OCI-LY3 (cell line): ENCODE data around the gene DDIT3.
"Not testable (repeated sequence)": the region's sequence is repeated elsewhere in the genome, so short reads cannot be mapped to it uniquely, and the experiment has no call there.

Source experiments
- H2AFZ ChIP-seq: fragments of 200-600, 300-600 bp; shearing (Covaris generic); 2 replicates; pipeline ENCODE4 v1.6.0; 2014; ENCODE audit warnings: antibody characterized with exemption, low read depth, low read length
- H3K27ac ChIP-seq: fragments of 200-600, 300-600 bp; sonication (generic); 2 replicates; pipeline ENCODE4 v1.5.1; 2014; ENCODE audit warnings: mild to moderate bottlenecking, low read length, moderate library complexity, mixed read lengths
- H3K27me3 ChIP-seq: fragments of 200-600, 300-600 bp; sonication (generic); 2 replicates; pipeline ENCODE4 v1.6.1; 2014; ENCODE audit warnings: low read depth, low read length, mixed read lengths
- H3K36me3 ChIP-seq: fragments of 200-600, 300-600 bp; sonication (generic); replicated peaks from 2 replicates; pipeline ENCODE3; 2014; ENCODE audit warnings: low read depth, low read length, mixed read lengths
- H3K4me1 ChIP-seq: fragments of 300-600, 200-600 bp; sonication (generic); 2 replicates; pipeline ENCODE4 v1.6.1; 2014; ENCODE audit warnings: low read length, mixed read lengths
- H3K4me2 ChIP-seq: fragments of 200-600, 300-600 bp; sonication (generic); 2 replicates; pipeline ENCODE4 v1.6.1; 2014; ENCODE audit warnings: low read length, mixed read lengths
- H3K4me3 ChIP-seq: fragments of 300-600, 200-600 bp; sonication (generic); 2 replicates; pipeline ENCODE4 v1.5.1; 2014; ENCODE audit warnings: antibody characterized with exemption, mild to moderate bottlenecking, low read length, moderate library complexity
- H3K79me2 ChIP-seq: fragments of 300-600, 200-600 bp; shearing (Covaris generic); 2 replicates; pipeline ENCODE4 v1.6.1; 2014; ENCODE audit warnings: mild to moderate bottlenecking, low read length, mixed read lengths
- H3K9ac ChIP-seq: fragments of 300-600, 200-600 bp; shearing (Covaris generic); 2 replicates; pipeline ENCODE4 v1.6.0; 2014; ENCODE audit warnings: mild to moderate bottlenecking, low read length, moderate library complexity
- H3K9me3 ChIP-seq: fragments of 200-600, 300-600 bp; shearing (Covaris generic); 2 replicates; pipeline ENCODE4 v1.6.1; 2014; ENCODE audit warnings: low read length, mixed read lengths; ENCODE audit not compliant: insufficient read depth
- H4K20me1 ChIP-seq: fragments of 200-600, 300-600 bp; sonication (generic); 2 replicates; pipeline ENCODE4 v1.6.1; 2016; ENCODE audit warnings: low read length, mixed read lengths; ENCODE audit not compliant: insufficient read depth
- CTCF ChIP-seq: fragments of 200-600, 300-600 bp; sonication (generic); IDR thresholded peaks from 2 replicates; pipeline ENCODE4 v1.5.1; 2014; ENCODE audit warnings: antibody characterized with exemption, low read length, low read depth
- EZH2phosphoT487 ChIP-seq: fragments of 200-600 bp; shearing (Covaris generic); IDR thresholded peaks from 2 replicates; pipeline ENCODE4 v1.6.1; 2018; ENCODE audit warnings: antibody characterized with exemption, mixed run types, low read depth

Gene DDIT3

GRCh38 chr12:57513266-57513665 is 7.0 kb downstream of the DDIT3 start:
- Histone ChIP-seq H3K4me2 (no peak overlapping the region), H3K9me3 (no peaks in the 10 kb centered on the region)

GRCh38 chr12:57512665-57513064 is 7.6 kb downstream of the DDIT3 start:
- H3K4me1 ChIP-seq: no peaks in the 10 kb centered on the region
- peaks cover 6% of the 10 kb centered on the region; the same call in 1 of the 2 replicates for H4K20me1 ChIP-seq
- H3K9ac ChIP-seq: no peak overlapping the region

More at GRCh38 chr12:57513266-57513665, 7.0 kb downstream of the DDIT3 start:
- Histone ChIP-seq H3K27me3 (no peaks in the 10 kb centered on the region), H3K79me2 (peaks cover 5% of the 10 kb centered on the region), H4K20me1 (peaks cover 8% of the 10 kb centered on the region; the same call in 1 of the 2 replicates), H3K27ac (no peak overlapping the region), H3K9ac (no peak overlapping the region), H2AFZ (no peak overlapping the region), H3K4me1 (peaks cover under 1% of the 10 kb centered on the region; the same call in 1 of the 2 replicates), H3K4me3 (no peak overlapping the region), H3K36me3 (peaks cover 57% of the 10 kb centered on the region)
- TF ChIP-seq EZH2phosphoT487 (no peak), CTCF (no peak)

GRCh38 chr12:57511588-57512325 is 8.6 kb downstream of the DDIT3 start:
- Histone ChIP-seq H3K9ac (no peak overlapping the region), H3K27me3 (no peaks in the 10 kb centered on the region), H3K4me3 (no peak overlapping the region), H2AFZ (no peak overlapping the region), H3K4me1 (no peaks in the 10 kb centered on the region), H4K20me1 (peaks cover 6% of the 10 kb centered on the region; the same call in 1 of the 2 replicates), H3K79me2 (no peaks in the 10 kb centered on the region; the same call in 1 of the 2 replicates), H3K4me2 (no peak overlapping the region), H3K36me3 (peaks cover 44% of the 10 kb centered on the region), H3K9me3 (no peaks in the 10 kb centered on the region), H3K27ac (no peak overlapping the region)
- TF ChIP-seq EZH2phosphoT487 (no peak), CTCF (no peak)

More at GRCh38 chr12:57512665-57513064, 7.6 kb downstream of the DDIT3 start:
- no peaks in the 10 kb centered on the region for H3K9me3 ChIP-seq
- H2AFZ ChIP-seq: no peak overlapping the region
- no peaks in the 10 kb centered on the region; the same call in 1 of the 2 replicates for H3K79me2 ChIP-seq
- no peaks in the 10 kb centered on the region for H3K27me3 ChIP-seq
- H3K27ac ChIP-seq: no peak overlapping the region
- peaks cover 53% of the 10 kb centered on the region for H3K36me3 ChIP-seq
- no peak overlapping the region for H3K4me3 ChIP-seq
- H3K4me2 ChIP-seq: no peak overlapping the region
- TF ChIP-seq EZH2phosphoT487 (no peak), CTCF (no peak)

- H4K20me1 ChIP-seq: peaks cover 6% of the 10 kb centered on the region; the same call in 1 of the 2 replicates
- TF ChIP-seq EZH2phosphoT487: no peak
- no peak for TF ChIP-seq CTCF
- H3K27ac ChIP-seq: no peak overlapping the region
Measured at GRCh38 chr12:57511161-57511560, 9.2 kb downstream of the DDIT3 start.

GRCh38 chr12:57507796-57508195 is 12.5 kb downstream of the DDIT3 start:
- H3K4me1 ChIP-seq, H2AFZ ChIP-seq, H3K9ac ChIP-seq, H3K9me3 ChIP-seq, H4K20me1 ChIP-seq, H3K4me2 ChIP-seq, H3K27me3 ChIP-seq, H3K79me2 ChIP-seq, H3K27ac ChIP-seq, H3K4me3 ChIP-seq: not testable (repeated sequence)
- peaks cover 39% of the 10 kb centered on the region for H3K36me3 ChIP-seq

More at GRCh38 chr12:57511161-57511560, 9.2 kb downstream of the DDIT3 start:
- no peak overlapping the region for H3K4me3 ChIP-seq
- H2AFZ ChIP-seq: no peak overlapping the region
- no peaks in the 10 kb centered on the region for H3K9me3 ChIP-seq
- H3K9ac ChIP-seq: no peak overlapping the region
- H3K36me3 ChIP-seq: peaks cover 42% of the 10 kb centered on the region
- no peaks in the 10 kb centered on the region for H3K27me3 ChIP-seq
- no peak overlapping the region for H3K4me2 ChIP-seq
- H3K4me1 ChIP-seq: no peaks in the 10 kb centered on the region
- no peaks in the 10 kb centered on the region; the same call in 1 of the 2 replicates for H3K79me2 ChIP-seq

- not testable (repeated sequence) for H2AFZ ChIP-seq, H3K4me1 ChIP-seq, H3K9ac ChIP-seq, H4K20me1 ChIP-seq, H3K27me3 ChIP-seq, H3K27ac ChIP-seq, H3K4me2 ChIP-seq, H3K9me3 ChIP-seq, H3K4me3 ChIP-seq, H3K79me2 ChIP-seq
- H3K36me3 ChIP-seq: peaks cover 34% of the 10 kb centered on the region
Measured at GRCh38 chr12:57506541-57506940, 13.8 kb downstream of the DDIT3 start.
